ENCODE results near the gene FGF3.

Gene FGF3

GRCh38 chr11:69822676-69823494, 3.7 kb upstream of the FGF3 start:
- DNase-seq: no peak

- no peak for DNase-seq
These were observed 2.4 kb upstream of the FGF3 start for GRCh38 chr11:69821511-69822040.

DNA sequence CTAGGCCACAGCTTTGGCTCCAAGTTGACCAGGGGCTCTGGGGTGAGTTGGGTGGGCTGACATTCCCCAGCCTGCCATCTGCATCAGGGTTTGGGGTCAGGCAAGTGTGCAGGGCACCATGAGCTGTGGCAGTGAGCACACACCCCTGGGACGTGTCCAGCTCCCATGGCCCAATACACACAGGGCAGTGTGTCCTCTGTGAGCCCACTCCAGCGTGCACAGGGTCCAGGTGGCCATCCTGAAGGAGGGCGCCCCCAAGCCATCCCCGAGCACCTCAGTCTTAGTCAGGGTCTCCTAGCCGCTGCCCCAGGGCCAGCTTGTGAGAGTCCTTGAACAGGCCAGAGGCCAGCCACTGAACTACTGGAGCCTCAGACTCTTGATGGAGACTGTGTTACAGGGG, 1.2 kb upstream of the FGF3 start:
- DNase-seq: no peak

- DNase-seq: no peak
These were observed 390 bp upstream of the FGF3 start for GRCh38 chr11:69819541-69820070.

DNA sequence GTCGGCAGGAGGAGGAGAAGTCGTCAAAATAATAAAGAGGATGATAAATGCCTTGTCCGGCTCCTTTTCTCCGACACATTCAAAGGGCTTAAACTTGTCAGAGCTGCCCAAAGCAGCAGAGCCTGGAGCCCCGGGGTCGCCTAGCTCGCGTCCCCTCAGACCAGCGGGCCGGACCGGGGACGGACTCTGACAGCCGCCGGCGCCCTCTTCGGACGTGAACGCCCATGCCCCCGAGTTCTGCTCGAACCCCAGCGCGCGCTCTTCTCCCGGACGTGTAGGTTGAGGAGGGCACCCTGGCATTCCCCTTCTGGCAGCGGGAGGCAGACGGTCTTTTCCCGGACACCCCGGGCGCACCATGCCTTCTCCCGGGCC, 999 bp downstream of the FGF3 start:
- DNase-seq: no peak

DNA sequence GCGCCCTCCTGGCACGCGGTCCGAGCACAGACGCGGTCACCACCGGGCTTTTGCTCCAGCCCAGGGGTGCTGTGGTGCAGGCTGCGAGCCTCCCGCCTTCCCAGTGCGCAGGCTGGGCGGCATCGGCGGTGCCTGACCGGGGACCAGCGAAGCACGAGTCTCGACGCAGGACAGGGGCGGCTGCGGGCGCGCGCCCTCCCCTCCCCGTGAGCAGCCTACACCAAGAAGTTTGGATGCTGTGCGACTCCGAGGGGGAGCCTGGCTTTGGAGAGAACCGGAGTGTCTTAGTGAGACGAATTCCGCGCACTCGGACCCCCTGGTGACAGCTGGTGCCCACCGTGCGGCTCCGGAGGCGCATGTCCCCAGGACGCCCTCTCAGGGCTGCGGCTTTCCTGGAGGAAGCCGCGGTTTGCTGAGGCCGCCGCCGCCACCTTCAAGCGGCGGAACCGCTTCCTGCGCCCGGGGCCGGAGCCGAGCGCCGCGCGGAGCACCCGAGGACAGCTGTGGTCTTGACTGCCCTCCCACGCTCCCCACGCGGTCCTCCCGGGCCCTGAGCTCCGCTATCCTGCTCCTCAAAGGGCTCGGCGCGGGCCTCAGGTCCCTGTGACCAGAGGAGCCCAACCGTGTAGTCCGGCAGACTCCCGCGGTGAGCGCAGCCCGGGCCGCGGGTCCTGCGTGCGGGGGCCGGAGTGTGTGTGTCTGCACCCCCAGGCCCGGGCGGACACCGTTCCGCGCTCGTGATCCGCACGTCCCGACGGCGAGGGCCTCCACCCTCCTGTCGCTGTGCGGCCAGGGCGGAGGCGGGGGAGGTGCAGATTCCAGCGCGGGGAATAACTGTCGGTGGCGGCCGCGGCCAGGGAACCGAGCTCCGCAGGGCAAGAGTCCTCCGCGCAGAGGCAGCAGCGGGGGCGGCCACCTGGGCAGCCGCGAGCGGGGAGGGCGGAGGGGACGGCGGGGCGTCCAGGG, 1.7 kb downstream of the FGF3 start:
- DNase-seq: no peak

- no peak for DNase-seq
These were observed 2.5 kb downstream of the FGF3 start for GRCh38 chr11:69816671-69817070.

DNA sequence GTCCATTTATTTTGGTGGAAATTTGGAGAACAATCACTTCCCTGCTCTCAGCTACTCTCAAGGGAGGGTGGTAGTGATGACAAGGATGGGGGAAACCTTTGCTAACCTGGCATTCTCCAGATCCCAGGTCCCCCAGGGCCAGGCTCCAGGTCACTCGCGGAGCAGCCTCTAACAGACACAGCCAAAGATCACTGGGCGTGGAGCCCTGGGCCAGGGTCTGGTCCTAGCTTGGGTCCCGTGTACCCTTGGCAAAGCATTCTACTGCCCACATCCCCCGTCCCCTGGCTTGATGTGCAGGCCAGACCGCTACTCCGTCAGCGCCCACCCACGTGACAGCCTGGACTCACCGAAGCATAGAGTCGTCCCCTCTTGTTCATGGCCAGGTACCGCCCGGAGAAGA, 3.2 kb downstream of the FGF3 start:
- DNase-seq: no peak

DNA sequence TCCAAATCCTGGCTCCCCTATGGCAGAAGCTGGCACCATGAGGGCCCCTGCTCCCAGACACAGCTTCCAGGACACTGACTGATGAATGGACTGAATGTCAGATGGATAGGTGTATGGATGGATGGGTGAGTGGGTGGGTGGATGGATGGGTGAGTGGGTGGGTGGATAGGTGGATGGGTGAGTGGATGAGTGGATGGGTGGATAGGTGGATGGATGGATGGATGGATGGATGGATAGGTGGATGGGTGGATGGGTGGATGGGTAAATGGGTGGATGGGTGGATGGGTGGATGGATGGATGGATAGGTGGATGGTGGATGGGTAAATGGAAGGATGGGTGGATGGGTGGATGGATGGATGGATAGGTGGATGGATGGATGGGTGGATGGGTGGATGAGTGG, 4.3 kb downstream of the FGF3 start:
- no peak for DNase-seq

DNA sequence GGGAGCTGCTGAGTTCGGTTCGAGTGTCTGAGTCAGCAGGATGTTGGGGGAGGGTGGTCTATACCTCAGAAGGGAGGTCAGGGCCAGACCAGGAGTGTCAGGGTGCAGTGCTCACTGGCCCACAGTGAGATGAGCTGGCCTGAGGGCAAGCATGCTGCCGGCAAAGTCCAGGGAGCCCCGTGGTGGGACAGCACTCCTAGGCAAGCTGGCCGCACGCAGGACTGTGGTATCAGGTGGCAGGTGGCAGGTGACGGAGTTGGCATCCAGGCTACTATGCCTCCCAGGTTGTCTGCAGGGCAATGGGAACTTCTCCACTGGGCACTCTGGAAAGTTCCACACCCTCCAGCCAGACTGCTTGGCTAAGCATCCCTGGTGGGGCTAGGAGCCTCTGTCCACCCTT, 4.8 kb downstream of the FGF3 start:
- no peak for DNase-seq

DNA sequence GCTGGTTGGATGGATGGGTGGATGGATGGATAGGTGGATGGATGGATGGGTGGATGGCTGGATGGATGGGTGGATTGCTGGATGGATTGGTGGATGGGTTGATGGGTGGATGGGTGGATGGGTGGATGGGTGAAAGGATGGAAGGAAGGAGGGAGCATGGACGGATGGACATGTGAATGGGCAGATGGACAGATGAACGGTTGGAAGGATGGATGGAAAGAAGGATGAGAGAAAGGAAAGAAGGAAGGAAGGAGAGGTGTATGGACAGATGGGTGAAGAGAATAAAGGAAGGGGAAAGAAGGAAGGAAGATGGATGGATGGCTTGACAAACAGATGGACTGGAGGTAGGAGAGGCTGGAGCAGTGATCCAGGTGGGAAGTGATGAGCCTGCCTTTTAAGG, 5.4 kb downstream of the FGF3 start:
- DNase-seq: no peak

DNA sequence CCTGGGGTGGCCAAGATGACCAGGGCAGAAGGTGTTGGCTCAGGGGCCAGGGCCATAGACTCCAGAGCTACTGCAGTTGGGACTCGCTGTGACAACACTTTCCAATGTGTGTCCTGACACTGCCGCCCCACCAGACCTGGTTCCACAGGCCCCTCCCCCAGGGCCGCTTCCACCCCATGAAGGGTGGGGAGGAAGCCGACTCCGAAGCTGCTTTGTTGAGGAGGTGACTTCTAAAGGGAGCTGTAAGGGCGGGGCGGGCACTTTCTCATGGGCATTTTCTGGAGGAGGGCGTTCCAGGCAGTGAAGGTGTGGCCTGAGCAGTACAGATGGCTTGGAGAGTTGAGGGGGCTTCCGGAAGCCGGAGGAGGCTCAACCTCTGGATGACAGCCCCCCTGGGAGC, 6.3 kb downstream of the FGF3 start:
- no peak for DNase-seq

DNA sequence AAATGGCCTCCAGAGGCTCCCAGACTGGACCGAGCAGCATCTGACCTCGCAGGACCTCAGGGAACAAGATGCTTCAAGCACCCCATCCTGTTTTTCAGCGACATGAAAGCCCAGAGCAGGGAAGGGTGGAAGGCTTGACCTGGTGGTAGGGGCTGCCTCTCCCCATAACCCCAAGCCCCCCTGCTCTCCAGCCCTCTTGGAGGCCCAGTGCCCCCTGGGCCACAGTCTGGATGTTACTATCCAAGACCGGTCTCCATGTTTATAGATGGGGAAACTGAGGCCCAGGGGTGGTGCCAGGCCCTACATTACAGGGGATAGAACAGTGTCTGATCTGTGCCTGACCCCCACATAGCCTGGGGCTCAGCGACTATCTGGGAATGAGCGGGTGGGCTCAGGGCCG, 7.0 kb downstream of the FGF3 start:
- no peak for DNase-seq

DNA sequence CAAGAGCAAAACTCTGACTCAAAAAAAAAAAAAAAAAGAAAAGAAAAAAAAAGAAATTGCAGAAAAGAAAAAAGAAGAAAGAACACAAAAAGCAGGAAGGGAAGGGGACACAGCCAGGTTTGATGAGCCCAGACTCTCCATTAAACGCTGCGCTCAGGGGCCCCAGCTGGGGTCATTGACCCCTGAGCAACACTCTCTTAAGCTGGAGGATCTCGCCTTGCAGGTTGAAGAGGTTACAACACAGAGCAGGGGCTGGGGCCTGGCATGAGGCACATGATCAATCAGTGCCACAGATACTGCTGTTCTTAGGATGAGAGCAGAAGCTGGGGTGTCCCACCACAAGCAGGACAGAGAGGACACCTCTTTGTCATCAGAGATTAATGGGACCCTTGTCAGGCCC, 7.8 kb downstream of the FGF3 start:
- no peak for DNase-seq

GRCh38 chr11:69810289-69811118, 8.7 kb downstream of the FGF3 start:
- DNase-seq: no peak

GRCh38 chr11:69808667-69809086, 10.5 kb downstream of the FGF3 start:
- no peak for DNase-seq

- DNase-seq: no peak
These were observed 12.0 kb downstream of the FGF3 start for GRCh38 chr11:69807106-69807815.

GRCh38 chr11:69804769-69805508, 14.3 kb downstream of the FGF3 start:
- DNase-seq: no peak

DNA sequence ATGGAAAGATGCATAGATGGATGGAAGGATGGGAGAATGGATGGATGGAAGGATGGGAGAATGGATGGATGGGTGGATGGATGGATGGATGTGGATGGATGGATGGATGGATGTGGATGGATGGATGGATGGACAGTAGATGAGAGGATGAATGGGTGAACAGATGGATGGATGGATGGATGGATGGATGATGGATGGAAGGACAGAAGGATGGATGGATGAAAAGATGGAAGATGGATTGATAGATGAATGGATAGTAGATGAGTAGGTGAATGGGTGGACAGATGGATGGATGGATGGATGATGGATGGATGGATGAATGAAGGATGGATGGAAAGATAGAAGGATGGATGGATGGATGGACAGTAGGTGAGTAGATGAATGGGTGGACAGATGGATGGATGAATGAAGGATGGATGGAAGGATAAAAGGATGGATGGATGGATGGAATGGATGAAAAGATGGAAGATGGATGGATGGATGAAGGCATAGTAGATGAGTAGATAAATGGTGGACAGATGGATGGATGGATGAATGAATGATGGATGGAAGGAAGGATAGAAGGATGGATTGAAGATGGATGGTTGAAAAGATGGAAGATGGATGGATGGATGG, 15.5 kb downstream of the FGF3 start:
- DNase-seq: no peak

DNA sequence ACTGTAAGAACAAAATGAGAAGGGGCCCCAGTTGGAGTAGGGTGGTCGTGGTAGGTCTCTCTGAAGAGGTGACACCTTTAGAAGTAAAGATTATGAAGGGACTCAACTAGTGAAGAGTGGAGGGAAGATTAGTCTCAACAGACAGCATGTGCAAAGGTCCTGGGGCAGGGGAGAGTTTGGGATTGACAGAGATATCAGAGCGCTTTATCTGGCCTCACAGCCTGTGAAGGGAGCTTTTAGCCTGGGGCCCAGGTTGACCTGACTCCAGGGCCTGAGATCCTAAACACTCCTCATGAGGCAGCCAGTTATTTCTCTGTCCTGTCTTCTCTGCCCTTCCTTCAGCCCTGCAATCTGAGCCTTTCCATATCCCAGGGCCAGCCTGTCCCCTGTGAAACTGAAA, 16.2 kb downstream of the FGF3 start:
- DNase-seq: no peak

DNA sequence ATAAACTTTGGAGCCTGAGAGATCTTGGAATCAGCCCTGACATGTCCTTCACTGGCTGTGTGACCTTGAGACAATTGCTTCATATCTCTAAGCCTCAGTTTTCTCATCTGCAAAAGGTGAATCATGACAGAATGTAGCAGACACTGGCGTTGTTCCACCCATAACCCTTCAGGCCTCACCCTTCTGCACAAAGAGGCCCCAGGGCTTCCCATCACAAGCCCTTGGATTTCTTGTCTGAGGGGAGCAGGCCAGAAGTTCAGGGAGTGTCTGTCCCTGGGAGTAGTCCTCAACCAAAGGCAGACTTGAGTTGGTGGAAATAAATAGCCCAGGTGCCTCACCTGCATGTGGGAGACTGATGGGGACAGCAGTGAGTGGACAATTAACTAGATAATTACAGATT, 16.6 kb downstream of the FGF3 start:
- no peak for DNase-seq
